Esophagus muscularis mucosa (tissue), 3 donors: ENCODE data around the gene GOLGA5.

Source experiments
- CTCF ChIP-seq, 3 experiments: fragments of 200-600 bp in 2 of 3; fragments of 450-650 bp in 1 of 3; sonication (generic) in 2 of 3; IDR thresholded peaks; one replicate each; pipeline ENCODE4 v1.5.1; 2017 to 2019; ENCODE audit warnings: antibody characterized with exemption in 3 of 3, mild to moderate bottlenecking in 2 of 3, moderate library complexity in 1 of 3
- EP300 ChIP-seq: sonication (generic); formaldehyde crosslinking; IDR thresholded peaks from one replicate; pipeline ENCODE4 v1.6.1; 2017; ENCODE audit warnings: antibody characterized with exemption

GRCh38 chr14:92759679-92760523 is 34.2 kb upstream of the GOLGA5 start:
- no peak for TF ChIP-seq CTCF (IDR thresholded peaks at IDR 0.05)
- TF ChIP-seq EP300: no peak
